Measurements from ENCODE around the gene TRIM7. TPM values are rescaled to one million over a fixed set of nuclear protein-coding genes. Genes with fewer than 3 reads are reported as not detected.
"Not testable (repeated sequence)": the region's sequence is repeated elsewhere in the genome, so short reads cannot be mapped to it uniquely, and the experiment has no call there.

Gene TRIM7
- polyA plus RNA-seq, 12 donors = 2.3 to 24.0 (median 13.9) TPM; not detected in 1

- no peak for DNase-seq
These were observed 28.6 kb downstream of the TRIM7 start for GRCh38 chr5:181176254-181176952.

GRCh38 chr5:181173420-181174342 is 31.3 kb downstream of the TRIM7 start:
- DNase-seq = no peak

- DNase-seq = no peak
These were observed 32.0 kb downstream of the TRIM7 start for GRCh38 chr5:181173027-181173419.

GRCh38 chr5:181171782-181172181 is 33.2 kb downstream of the TRIM7 start:
- no peak for DNase-seq

- no peak for DNase-seq
These were observed 34.0 kb downstream of the TRIM7 start for GRCh38 chr5:181170996-181171395.

- no peak for DNase-seq
These were observed 34.7 kb downstream of the TRIM7 start for GRCh38 chr5:181170237-181170825.

GRCh38 chr5:181169459-181170236 is 35.3 kb downstream of the TRIM7 start:
- not testable (repeated sequence) for DNase-seq

GRCh38 chr5:181168595-181169118 is 36.3 kb downstream of the TRIM7 start:
- no peak for DNase-seq

GRCh38 chr5:181167814-181168488 is 37.0 kb downstream of the TRIM7 start:
- DNase-seq = no peak

GRCh38 chr5:181166812-181167733 is 37.9 kb downstream of the TRIM7 start:
- DNase-seq = no peak

- no peak for DNase-seq
These were observed 40.7 kb downstream of the TRIM7 start for GRCh38 chr5:181164076-181164952.

- DNase-seq = no peak
These were observed 41.4 kb downstream of the TRIM7 start for GRCh38 chr5:181163487-181164075.

- DNase-seq = no peak
These were observed 43.3 kb downstream of the TRIM7 start for GRCh38 chr5:181161534-181162175.

- DNase-seq = not testable (repeated sequence)
These were observed 44.1 kb downstream of the TRIM7 start for GRCh38 chr5:181160755-181161533.

GRCh38 chr5:181160152-181160754 is 44.7 kb downstream of the TRIM7 start:
- no peak for DNase-seq

Measured in muscle of arm (tissue), 12 donors.